Mononuclear cell (primary cell): ENCODE measurements around the gene PAK4. TPM values are rescaled to one million over a fixed set of nuclear protein-coding genes. Genes with fewer than 3 reads are reported as not detected.
A peak's percentile ranks its signal among the peaks of the same experiment; 100 is the strongest.
"Not testable (repeated sequence)": the region's sequence is repeated elsewhere in the genome, so short reads cannot be mapped to it uniquely, and the experiment has no call there.

Experiments used
- H3K27me3 ChIP-seq: 2 replicates; pipeline ENCODE4 v1.6.0; 2011; ENCODE audit warnings: low read length, control low read depth; ENCODE audit not compliant: insufficient read depth
- H3K4me1 ChIP-seq: 2 replicates; pipeline ENCODE4 v1.5.1; 2011; ENCODE audit warnings: mild to moderate bottlenecking, low read length, control low read depth; ENCODE audit not compliant: insufficient read depth
- H3K4me3 ChIP-seq: 2 replicates; pipeline ENCODE4 v1.5.1; 2011; ENCODE audit warnings: mild to moderate bottlenecking, low read length, moderate library complexity
- H3K9me3 ChIP-seq: 2 replicates; pipeline ENCODE4 v1.5.1; 2011; ENCODE audit warnings: low read depth, mild to moderate bottlenecking, control low read depth, low read length
- total RNA-seq: library from RNA; depleted of rRNA; stranded (reverse); fragments of >200 nt; gene quantifications from one replicate; pipeline ENCODE4 v1.2.3, GENCODE V29; 2012

The PAK4 gene
- total RNA-seq = 1.5 TPM

DNA sequence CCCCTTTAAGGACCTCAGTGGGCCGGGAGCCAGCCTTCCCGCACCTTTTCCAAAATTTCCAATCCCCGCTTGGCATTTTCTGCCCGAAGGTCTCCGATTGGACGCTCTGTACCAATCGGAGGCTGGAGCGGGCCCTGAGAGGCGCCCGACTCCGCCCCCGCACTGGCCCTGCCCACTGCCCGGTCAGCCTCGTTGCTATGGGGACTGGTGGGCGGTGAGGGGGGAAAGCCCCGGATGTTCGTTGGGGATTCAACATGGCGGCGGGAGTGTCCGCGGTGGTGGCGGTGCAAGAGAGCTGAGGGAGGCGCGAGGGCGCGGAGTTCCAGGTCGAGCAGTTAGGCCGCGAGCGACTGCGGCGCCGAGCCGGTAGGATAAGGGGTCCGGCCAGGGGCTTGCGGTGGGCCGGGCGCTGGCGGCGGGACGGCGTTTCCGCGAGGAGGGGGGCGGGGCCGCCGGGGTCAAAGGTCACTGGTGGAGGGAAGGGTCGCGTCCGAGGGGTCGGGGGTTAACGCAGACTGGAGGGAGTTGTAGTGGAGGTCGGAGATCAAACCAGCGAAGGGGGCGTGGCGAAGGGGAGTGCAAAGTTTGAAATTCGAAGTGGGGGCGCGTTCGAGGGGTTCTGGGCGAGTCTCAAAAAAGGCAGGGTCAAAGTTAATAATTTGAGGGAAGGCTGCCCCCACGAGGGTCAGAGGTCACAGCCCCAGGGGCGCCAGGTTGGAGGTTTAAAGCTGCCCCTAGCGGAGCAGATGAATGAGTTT is at the start of gene PAK4:
PAK4 (plus strand) TSS at position 233 of the 758 bp plus-strand sequence. CDS start 43,768 bp downstream, outside the sequence.
- no peaks in the 10 kb centered on the region for H3K9me3 ChIP-seq
- peaks cover 2% of the 10 kb centered on the region for H3K27me3 ChIP-seq
- H3K4me3 ChIP-seq = peak within 1 kb of the TSS; percentile 68
- H3K4me1 ChIP-seq = peaks cover 11% of the 10 kb centered on the region

DNA sequence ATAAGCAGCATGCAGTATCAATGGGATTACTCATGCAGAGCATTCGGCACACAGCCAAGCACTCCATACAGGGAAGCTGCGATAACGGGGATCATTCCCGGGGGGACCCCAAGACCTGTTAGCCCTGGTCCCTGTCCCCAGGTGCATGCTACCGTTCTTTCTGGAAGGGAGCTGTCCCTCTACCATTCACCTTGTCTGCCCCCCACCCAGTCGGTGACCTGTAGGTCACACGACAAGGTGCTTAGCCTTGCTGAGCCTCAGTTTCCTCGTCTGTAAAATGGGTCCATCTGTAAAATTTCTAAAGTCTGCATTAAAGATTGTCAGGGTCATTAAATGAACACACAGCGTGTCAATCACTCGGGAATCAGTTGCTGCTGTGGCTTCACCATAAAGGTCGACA is 48.3 kb upstream of the PAK4 start:
- Histone ChIP-seq H3K4me1 (peaks cover 21% of the 10 kb centered on the region), H3K27me3 (peaks cover 6% of the 10 kb centered on the region), H3K9me3 (no peaks in the 10 kb centered on the region), H3K4me3 (no peak overlapping the region)

- Histone ChIP-seq H3K9me3 (no peaks in the 10 kb centered on the region), H3K4me1 (peaks cover 14% of the 10 kb centered on the region), H3K27me3 (peaks cover 19% of the 10 kb centered on the region), H3K4me3 (no peak overlapping the region)
Measured at GRCh38 chr19:39078436-39079200, 47.0 kb upstream of the PAK4 start.

DNA sequence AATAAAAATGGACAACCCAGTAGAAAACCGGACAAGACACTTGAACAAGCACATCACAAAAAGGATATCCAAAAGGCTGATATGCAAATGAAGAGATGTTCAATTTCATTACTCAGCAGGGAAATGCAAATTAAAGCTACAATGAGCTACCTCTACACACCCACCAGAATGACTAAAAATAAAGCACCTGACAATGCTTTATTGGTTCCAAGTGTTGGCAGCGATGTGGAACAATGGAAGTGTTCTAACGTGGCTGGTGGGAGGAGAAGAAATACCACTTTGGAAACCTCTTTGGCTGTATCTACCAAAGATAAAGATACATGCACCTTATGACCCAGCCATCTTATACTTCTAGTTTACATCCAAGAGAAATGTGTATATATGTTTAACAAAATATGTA is 45.2 kb upstream of the PAK4 start:
- no peak overlapping the region for H3K4me3 ChIP-seq
- H3K4me1 ChIP-seq = peaks cover 7% of the 10 kb centered on the region
- no peaks in the 10 kb centered on the region for H3K9me3 ChIP-seq
- H3K27me3 ChIP-seq = peaks cover 30% of the 10 kb centered on the region

- no peaks in the 10 kb centered on the region for H3K9me3 ChIP-seq
- peaks cover 35% of the 10 kb centered on the region for H3K27me3 ChIP-seq
- H3K4me1 ChIP-seq = peaks cover 7% of the 10 kb centered on the region
- H3K4me3 ChIP-seq = no peak overlapping the region
Measured at GRCh38 chr19:39082167-39082566, 43.4 kb upstream of the PAK4 start.

DNA sequence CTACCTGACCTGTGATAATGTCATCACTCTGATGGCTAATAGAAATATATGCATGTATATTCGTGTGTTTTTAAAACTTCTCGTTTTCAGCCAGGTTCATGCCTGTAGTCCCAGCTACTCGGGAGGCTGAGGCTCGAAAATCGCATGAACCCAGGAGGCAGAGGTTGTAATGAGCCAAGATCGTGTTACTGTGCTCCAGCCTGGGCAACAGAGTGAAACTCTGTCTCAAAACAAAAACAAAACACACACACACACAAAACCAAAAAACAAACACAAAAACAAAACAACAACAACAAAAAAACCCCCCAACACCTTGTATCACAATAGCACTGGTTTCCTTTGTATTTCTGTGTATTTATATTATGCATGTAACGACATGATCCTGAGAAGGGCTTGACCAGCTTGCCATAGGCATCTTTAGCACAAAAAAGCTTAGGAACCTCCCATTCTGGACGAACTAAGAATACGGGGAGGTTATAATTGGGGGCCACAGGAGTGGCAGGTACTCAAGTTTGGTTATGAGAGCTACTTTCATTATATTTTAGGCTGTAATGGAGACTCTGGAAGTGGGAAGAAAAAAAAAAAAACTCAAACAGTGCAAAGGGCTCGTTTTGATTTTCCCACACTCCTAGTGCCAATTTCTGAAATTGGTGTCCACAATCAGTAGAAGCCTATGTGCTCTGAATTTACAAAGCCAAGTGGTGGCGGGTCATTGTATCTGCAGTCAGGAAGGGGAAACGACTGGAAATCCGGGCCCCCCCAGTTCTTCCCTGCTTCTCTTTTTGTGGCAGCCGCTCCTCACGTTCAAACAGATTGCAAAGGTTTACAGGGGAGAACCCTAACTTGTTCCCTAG is 42.6 kb upstream of the PAK4 start:
- Histone ChIP-seq H3K27me3 (peaks cover 35% of the 10 kb centered on the region), H3K4me3 (no peak overlapping the region), H3K9me3 (no peaks in the 10 kb centered on the region), H3K4me1 (peaks cover 7% of the 10 kb centered on the region)

DNA sequence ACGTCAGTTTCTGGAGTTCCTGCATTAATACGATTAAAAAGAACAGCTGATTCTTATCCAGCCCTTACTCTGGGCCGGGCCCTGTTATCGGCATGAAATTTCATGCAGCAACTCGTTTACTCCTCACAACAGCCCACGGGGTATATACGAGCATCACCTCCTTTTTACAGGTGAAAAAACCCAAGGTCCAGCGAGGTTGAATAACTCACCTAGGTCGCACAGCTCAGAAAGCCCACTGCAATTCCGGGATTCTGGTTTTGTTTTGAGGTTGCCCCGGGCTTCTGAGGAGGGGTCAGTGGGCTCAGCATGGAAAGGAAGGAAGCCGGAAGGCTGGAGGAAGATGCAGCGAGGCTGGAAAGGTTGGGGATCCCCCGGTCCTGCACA is 42.0 kb upstream of the PAK4 start:
- no peak overlapping the region for H3K4me3 ChIP-seq
- H3K9me3 ChIP-seq = no peaks in the 10 kb centered on the region
- peaks cover 35% of the 10 kb centered on the region for H3K27me3 ChIP-seq
- H3K4me1 ChIP-seq = peaks cover 7% of the 10 kb centered on the region

- no peaks in the 10 kb centered on the region for H3K9me3 ChIP-seq
- H3K4me1 ChIP-seq = peaks cover 7% of the 10 kb centered on the region
- peaks cover 35% of the 10 kb centered on the region for H3K27me3 ChIP-seq
- no peak within 1 kb of the TSS for H3K4me3 ChIP-seq
Measured at GRCh38 chr19:39083983-39084731, 41.4 kb upstream of the PAK4 start, which contains the start of gene ACP7. Gene ACP7 (plus strand): TSS chr19:39084368. CDS start chr19:39085270, 902 bp downstream.

DNA sequence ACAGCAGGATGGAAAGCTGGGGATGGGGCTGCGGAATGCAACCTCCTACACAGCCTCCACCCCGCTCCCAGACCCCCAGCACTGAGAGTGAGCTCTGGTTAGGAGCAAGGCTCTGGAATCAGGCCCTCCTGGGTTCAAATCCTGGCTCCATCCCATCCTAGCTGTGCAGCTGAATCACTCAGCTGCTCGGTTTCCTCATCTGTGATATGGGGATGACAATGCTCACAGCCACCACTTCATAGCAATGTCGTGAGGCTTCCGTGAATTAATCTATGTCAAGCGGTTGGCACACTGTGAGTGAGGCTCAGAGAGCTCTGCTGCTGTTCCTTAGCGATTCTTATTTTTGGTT is 40.9 kb upstream of the PAK4 start:
- Histone ChIP-seq H3K9me3 (no peaks in the 10 kb centered on the region), H3K27me3 (peaks cover 35% of the 10 kb centered on the region), H3K4me3 (no peak overlapping the region), H3K4me1 (peaks cover 7% of the 10 kb centered on the region)

- Histone ChIP-seq H3K9me3 (no peaks in the 10 kb centered on the region), H3K27me3 (peaks cover 35% of the 10 kb centered on the region), H3K4me1 (peaks cover 7% of the 10 kb centered on the region), H3K4me3 (no peak overlapping the region)
Measured at GRCh38 chr19:39085392-39085791, 40.2 kb upstream of the PAK4 start.

DNA sequence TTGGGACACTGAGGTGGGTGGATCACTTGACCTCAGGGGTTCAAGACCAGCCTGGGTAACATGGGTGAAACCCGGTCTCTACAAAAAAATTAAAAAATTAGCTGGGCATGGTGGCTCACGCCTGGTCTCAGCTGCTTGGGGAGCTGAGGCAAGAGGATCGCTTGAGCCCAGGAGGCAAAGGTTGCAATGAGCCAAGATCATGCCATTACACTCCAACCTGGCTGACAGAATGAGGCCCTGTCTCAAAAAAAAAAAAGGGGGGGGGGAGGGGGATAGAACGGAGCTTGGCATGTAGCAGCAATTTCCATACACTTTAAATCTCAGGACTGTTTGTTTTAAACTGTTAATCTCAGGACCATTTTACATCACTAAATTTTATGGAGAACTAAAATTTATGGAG is 39.2 kb upstream of the PAK4 start:
- Histone ChIP-seq H3K27me3 (peaks cover 31% of the 10 kb centered on the region), H3K9me3 (no peaks in the 10 kb centered on the region), H3K4me1 (peaks cover 7% of the 10 kb centered on the region), H3K4me3 (no peak overlapping the region)

- Histone ChIP-seq H3K4me3 (no peak overlapping the region), H3K4me1 (peaks cover 7% of the 10 kb centered on the region), H3K27me3 (peaks cover 21% of the 10 kb centered on the region), H3K9me3 (no peaks in the 10 kb centered on the region)
Measured at GRCh38 chr19:39087907-39088686, 37.5 kb upstream of the PAK4 start.

DNA sequence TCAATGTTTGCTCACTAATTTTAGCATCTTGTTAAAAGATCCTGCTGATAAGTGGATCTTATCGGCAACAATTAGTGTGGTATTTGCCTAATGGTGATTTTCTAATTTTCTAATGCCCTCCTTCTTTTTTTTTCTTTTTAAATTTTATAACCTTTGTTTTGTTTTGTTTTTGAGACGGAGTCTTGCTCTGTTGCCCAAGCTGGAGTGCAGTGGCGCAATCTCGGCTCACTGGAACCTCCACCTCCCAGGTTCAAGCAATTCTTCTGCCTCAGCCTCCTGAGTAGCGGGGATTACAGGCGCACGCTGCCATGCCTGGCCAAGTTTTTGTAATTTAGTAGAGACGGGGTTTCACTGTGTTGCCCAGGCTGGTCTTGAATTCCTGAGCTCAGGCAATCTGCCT is 35.6 kb upstream of the PAK4 start:
- not testable (repeated sequence) for H3K27me3 ChIP-seq, H3K9me3 ChIP-seq, H3K4me3 ChIP-seq, H3K4me1 ChIP-seq

DNA sequence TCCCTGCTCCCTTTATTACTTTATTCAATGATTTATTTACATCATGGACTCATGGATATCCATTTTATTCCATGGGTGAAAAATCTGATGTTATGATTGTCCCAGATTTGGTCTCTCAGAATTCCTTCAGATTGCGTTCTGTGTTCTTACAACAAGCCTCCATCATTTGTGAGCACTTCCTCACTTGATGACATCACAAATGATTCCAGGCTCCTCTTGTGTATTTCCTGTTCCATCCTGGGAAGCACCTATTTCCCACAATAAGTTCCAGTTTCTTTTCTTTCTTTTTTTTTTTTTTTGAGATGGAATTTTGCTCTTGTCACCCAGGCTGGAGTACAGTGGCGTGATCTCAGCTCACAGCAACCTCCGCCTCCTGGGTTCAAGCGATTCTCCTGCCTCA is 34.7 kb upstream of the PAK4 start:
- Histone ChIP-seq H3K4me3 (no peak overlapping the region), H3K9me3 (no peaks in the 10 kb centered on the region), H3K27me3 (peaks cover under 1% of the 10 kb centered on the region), H3K4me1 (no peaks in the 10 kb centered on the region)
